A673 (cell line): ENCODE results near the gene AGPAT3.

ENCODE experiments used
- EZH2 ChIP-seq: fragments of 200-600 bp; sonication (generic); IDR thresholded peaks from 2 replicates; pipeline ENCODE4 v1.6.1; 2017; ENCODE audit warnings: borderline replicate concordance, low read depth, mild to moderate bottlenecking, mixed read lengths, antibody characterized with exemption, low read length; ENCODE audit not compliant: poor library complexity, severe bottlenecking
- TF ChIP-seq, protein P1 (sequence below): fragments of 300-800, 200-600 bp; sonication (generic); conservative IDR thresholded peaks from 2 replicates; pipeline ENCODE4 v1.5.1; 2017; ENCODE audit warnings: low read depth, mild to moderate bottlenecking, antibody characterized with exemption, low read length, moderate library complexity, mixed read lengths

DNA sequence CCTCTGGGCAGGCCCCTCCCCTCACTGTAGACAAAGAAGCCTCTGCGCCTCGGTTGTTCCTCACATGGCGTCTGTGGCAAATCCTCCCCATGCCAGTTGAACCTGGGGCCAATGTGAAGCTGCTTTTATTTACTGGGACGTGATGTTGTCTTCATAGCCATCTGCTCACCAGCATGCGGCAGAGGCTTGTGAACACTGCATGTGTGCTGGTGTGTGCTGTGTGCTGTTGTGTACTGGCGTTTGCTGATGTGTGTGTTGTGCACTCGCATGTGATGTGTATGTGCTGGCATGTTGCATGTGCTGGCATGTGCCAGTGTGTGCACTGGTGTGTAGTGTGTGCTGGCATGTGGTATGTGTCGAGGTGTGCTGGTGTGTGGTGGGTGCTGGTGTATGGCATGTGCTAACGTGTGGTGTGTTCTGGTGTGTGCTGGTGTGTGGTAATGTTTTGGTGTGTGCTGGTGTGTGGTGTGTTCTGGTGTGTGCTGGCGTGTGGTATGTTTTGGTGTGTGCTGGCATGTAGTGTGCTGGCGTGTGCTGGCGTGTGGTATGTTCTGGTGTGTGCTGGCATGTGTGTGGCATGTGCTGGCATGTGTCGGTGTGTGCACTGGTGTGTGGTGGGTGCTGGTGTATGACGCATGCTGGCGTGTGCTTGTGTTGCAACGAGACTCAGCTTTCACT lies 109.9 kb downstream of the AGPAT3 start:
- TF ChIP-seq, protein P1, sequence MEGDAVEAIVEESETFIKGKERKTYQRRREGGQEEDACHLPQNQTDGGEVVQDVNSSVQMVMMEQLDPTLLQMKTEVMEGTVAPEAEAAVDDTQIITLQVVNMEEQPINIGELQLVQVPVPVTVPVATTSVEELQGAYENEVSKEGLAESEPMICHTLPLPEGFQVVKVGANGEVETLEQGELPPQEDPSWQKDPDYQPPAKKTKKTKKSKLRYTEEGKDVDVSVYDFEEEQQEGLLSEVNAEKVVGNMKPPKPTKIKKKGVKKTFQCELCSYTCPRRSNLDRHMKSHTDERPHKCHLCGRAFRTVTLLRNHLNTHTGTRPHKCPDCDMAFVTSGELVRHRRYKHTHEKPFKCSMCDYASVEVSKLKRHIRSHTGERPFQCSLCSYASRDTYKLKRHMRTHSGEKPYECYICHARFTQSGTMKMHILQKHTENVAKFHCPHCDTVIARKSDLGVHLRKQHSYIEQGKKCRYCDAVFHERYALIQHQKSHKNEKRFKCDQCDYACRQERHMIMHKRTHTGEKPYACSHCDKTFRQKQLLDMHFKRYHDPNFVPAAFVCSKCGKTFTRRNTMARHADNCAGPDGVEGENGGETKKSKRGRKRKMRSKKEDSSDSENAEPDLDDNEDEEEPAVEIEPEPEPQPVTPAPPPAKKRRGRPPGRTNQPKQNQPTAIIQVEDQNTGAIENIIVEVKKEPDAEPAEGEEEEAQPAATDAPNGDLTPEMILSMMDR: no peak
- no peak for TF ChIP-seq EZH2
